ENCODE data around the gene KCNA4.

KCNA4 gene

GRCh38 chr11:30017445-30017895, 640 bp upstream of the KCNA4 start:
- H3K4me3 ChIP-seq (replicated peaks; ENCODE audit: low read depth, low read length) = no peak overlapping the region
- no peak for TF ChIP-seq CTCF (IDR thresholded peaks at IDR 0.05; ENCODE audit: low read depth, low read length, missing control alignments)
- no peak for DNase-seq (ENCODE audit: extremely low read depth, low read depth)

GRCh38 chr11:30015725-30016412, 961 bp downstream of the KCNA4 start:
- no peak overlapping the region for H3K4me3 ChIP-seq (replicated peaks; ENCODE audit: low read depth, low read length)
- TF ChIP-seq CTCF (IDR thresholded peaks at IDR 0.05; ENCODE audit: low read depth, low read length, missing control alignments) = no peak
- no peak for DNase-seq (ENCODE audit: extremely low read depth, low read depth)

- no peak overlapping the region for H3K4me3 ChIP-seq (replicated peaks; ENCODE audit: low read depth, low read length)
- DNase-seq (ENCODE audit: extremely low read depth, low read depth) = no peak
- TF ChIP-seq CTCF (IDR thresholded peaks at IDR 0.05; ENCODE audit: low read depth, low read length, missing control alignments) = no peak
These were observed 4.5 kb downstream of the KCNA4 start for GRCh38 chr11:30012346-30012745.

- H3K4me3 ChIP-seq (replicated peaks; ENCODE audit: low read depth, low read length) = no peak overlapping the region
- no peak for TF ChIP-seq CTCF (IDR thresholded peaks at IDR 0.05; ENCODE audit: low read depth, low read length, missing control alignments)
- DNase-seq (ENCODE audit: extremely low read depth, low read depth) = no peak
These were observed 7.8 kb downstream of the KCNA4 start for GRCh38 chr11:30009060-30009459.

GRCh38 chr11:30006876-30007275, 10.0 kb downstream of the KCNA4 start:
- TF ChIP-seq CTCF (IDR thresholded peaks at IDR 0.05; ENCODE audit: low read depth, low read length, missing control alignments) = no peak
- no peak for DNase-seq (ENCODE audit: extremely low read depth, low read depth)
- no peak overlapping the region for H3K4me3 ChIP-seq (replicated peaks; ENCODE audit: low read depth, low read length)

GRCh38 chr11:30002157-30002785, 14.6 kb downstream of the KCNA4 start:
- H3K4me3 ChIP-seq (replicated peaks; ENCODE audit: low read depth, low read length) = no peak overlapping the region
- no peak for TF ChIP-seq CTCF (IDR thresholded peaks at IDR 0.05; ENCODE audit: low read depth, low read length, missing control alignments)
- DNase-seq (ENCODE audit: extremely low read depth, low read depth) = no peak
